A673 (cell line): ENCODE measurements around the gene GRK6. TPM values are rescaled to one million over a fixed set of nuclear protein-coding genes. Genes with fewer than 3 reads are reported as not detected.

Experiments
- BruUV-seq: library from RNA; stranded (reverse); fragments of 400-500 nt; replicated peaks from 2 replicates; lab custom pipeline; 2021; lab: Mats Ljungman, UMichigan
- CTCF ChIA-PET: fragments of 300-600 bp; sonication (Branson Sonifier 250); formaldehyde crosslinking; loops from one replicate; lab custom pipeline; 2022; ENCODE audit warnings: antibody characterized with exemption; lab: Charles Lee
- POLR2A ChIA-PET: fragments of 300-600 bp; sonication (Branson Sonifier 250); formaldehyde crosslinking; loops from one replicate; lab custom pipeline; 2022; ENCODE audit warnings: antibody characterized with exemption; ENCODE audit not compliant: low non-redundant PET; lab: Charles Lee
- DNase-seq: peaks from one replicate; pipeline ENCODE4 v3.0.0-alpha.2; 2015; ENCODE audit warnings: low spot score
- H3K27ac ChIP-seq: fragments of 200-600 bp; sonication (generic); 2 replicates; pipeline ENCODE4 v1.5.1; 2016; ENCODE audit warnings: mixed run types, low read depth, mild to moderate bottlenecking, mixed read lengths, antibody characterized with exemption, low read length; ENCODE audit not compliant: poor library complexity, severe bottlenecking
- H3K27me3 ChIP-seq: fragments of 200-600 bp; sonication (generic); replicated peaks from 2 replicates; pipeline ENCODE4 v1.6.1; 2017; ENCODE audit warnings: mixed run types, low read depth, mild to moderate bottlenecking, mixed read lengths, antibody characterized with exemption, low read length; ENCODE audit not compliant: insufficient read depth, poor library complexity
- H3K36me3 ChIP-seq: fragments of 200-600 bp; sonication (generic); 2 replicates; pipeline ENCODE4 v1.6.1; 2016; ENCODE audit warnings: mixed run types, mild to moderate bottlenecking, mixed read lengths, antibody characterized with exemption, low read length; ENCODE audit not compliant: insufficient read depth, poor library complexity, severe bottlenecking
- H3K4me1 ChIP-seq: fragments of 200-600 bp; sonication (generic); 2 replicates; pipeline ENCODE4 v1.6.1; 2017; ENCODE audit warnings: mixed run types, mild to moderate bottlenecking, mixed read lengths, antibody characterized with exemption, low read length; ENCODE audit not compliant: insufficient read depth, poor library complexity, severe bottlenecking
- H3K4me3 ChIP-seq: fragments of 200-600 bp; sonication (generic); 2 replicates; pipeline ENCODE4 v1.5.1; 2016; ENCODE audit warnings: low read depth, mixed run types, mild to moderate bottlenecking, mixed read lengths, low read length; ENCODE audit not compliant: poor library complexity, severe bottlenecking
- H3K9me3 ChIP-seq: fragments of 200-600 bp; sonication (generic); 2 replicates; pipeline ENCODE4 v1.6.1; 2016; ENCODE audit warnings: mixed run types, low read depth, mild to moderate bottlenecking, mixed read lengths, antibody characterized with exemption, low read length; ENCODE audit not compliant: poor library complexity, severe bottlenecking
- CTCF ChIP-seq: fragments of 300-800, 200-600 bp; sonication (generic); conservative IDR thresholded peaks from 2 replicates; pipeline ENCODE4 v1.5.1; 2017; ENCODE audit warnings: low read depth, mild to moderate bottlenecking, antibody characterized with exemption, low read length, moderate library complexity, mixed read lengths
- EZH2 ChIP-seq: fragments of 200-600 bp; sonication (generic); IDR thresholded peaks from 2 replicates; pipeline ENCODE4 v1.6.1; 2017; ENCODE audit warnings: borderline replicate concordance, low read depth, mild to moderate bottlenecking, mixed read lengths, antibody characterized with exemption, low read length; ENCODE audit not compliant: poor library complexity, severe bottlenecking
- intact Hi-C: fragments of 100-400 bp; cut with micrococcal nuclease; formaldehyde crosslinking; loops from one replicate; pipeline ENCODE4 v1.10.0; 2022; ENCODE audit not compliant: unreplicated experiment
- total RNA-seq: library from RNA; stranded (reverse); gene quantifications from 2 replicates; pipeline ENCODE4 v1.2.3, GENCODE V29; 2021

Gene GRK6
- total RNA-seq, 1 experiment from 2014 or later: 32.1 TPM

GRCh38 chr5:177421062-177421798 is 5.2 kb upstream of the GRK6 start:
- no peaks in the 10 kb centered on the region for H3K36me3 ChIP-seq
- no peak for DNase-seq
- BruUV-seq: no TSS peak
- H3K4me3 ChIP-seq: no peak overlapping the region
- ChIA-PET CTCF (no interaction called here), POLR2A (no interaction called here)
- TF ChIP-seq CTCF (no peak), EZH2 (no peak)
- H3K27ac ChIP-seq: no peak overlapping the region
- intact Hi-C loops: no loop called here
- no peaks in the 10 kb centered on the region for H3K9me3 ChIP-seq
- H3K4me1 ChIP-seq: peaks cover 4% of the 10 kb centered on the region
- H3K27me3 ChIP-seq: no peaks in the 10 kb centered on the region

GRCh38 chr5:177423671-177424070 is 2.8 kb upstream of the GRK6 start:
- H3K27me3 ChIP-seq: no peaks in the 10 kb centered on the region
- no peak for DNase-seq
- TF ChIP-seq EZH2: no peak
- no peak for TF ChIP-seq CTCF
- H3K36me3 ChIP-seq: no peaks in the 10 kb centered on the region
- peaks cover 13% of the 10 kb centered on the region for H3K4me1 ChIP-seq
- intact Hi-C loops: no loop called here
- CTCF ChIA-PET: no interaction called here
- POLR2A ChIA-PET: no interaction called here
- BruUV-seq: no TSS peak
- H3K27ac ChIP-seq: no peak overlapping the region
- H3K9me3 ChIP-seq: no peaks in the 10 kb centered on the region
- H3K4me3 ChIP-seq: no peak overlapping the region

- no TSS peak for BruUV-seq
- CTCF ChIA-PET: interaction anchor here (1.3 kb wide), 1 partner anchor 115 kb away, joined by 5 read pairs; no protein-coding TSS in a partner anchor
- intact Hi-C loops: no loop called here
Observed at GRCh38 chr5:177425196-177425800, 1.2 kb upstream of the GRK6 start.

More at GRCh38 chr5:177425196-177425800, 1.2 kb upstream of the GRK6 start:
- Histone ChIP-seq H3K36me3 (no peaks in the 10 kb centered on the region), H3K27me3 (no peaks in the 10 kb centered on the region), H3K4me3 (peak overlapping the region; percentile 61), H3K4me1 (peaks cover 13% of the 10 kb centered on the region), H3K27ac (peak overlapping the region; percentile 76), H3K9me3 (no peaks in the 10 kb centered on the region)
- POLR2A ChIA-PET: no interaction called here
- TF ChIP-seq CTCF (no peak), EZH2 (no peak)
- DNase-seq: no peak
